Activated gamma-delta T cell (primary cell): ENCODE data around the gene TMPRSS4.
"Not testable (repeated sequence)": the region's sequence is repeated elsewhere in the genome, so short reads cannot be mapped to it uniquely, and the experiment has no call there.

Experiments used
- DNase-seq: peaks from one replicate; lab custom pipeline; 2025; lab: John Stamatoyannopoulos, UW

Gene TMPRSS4

DNA sequence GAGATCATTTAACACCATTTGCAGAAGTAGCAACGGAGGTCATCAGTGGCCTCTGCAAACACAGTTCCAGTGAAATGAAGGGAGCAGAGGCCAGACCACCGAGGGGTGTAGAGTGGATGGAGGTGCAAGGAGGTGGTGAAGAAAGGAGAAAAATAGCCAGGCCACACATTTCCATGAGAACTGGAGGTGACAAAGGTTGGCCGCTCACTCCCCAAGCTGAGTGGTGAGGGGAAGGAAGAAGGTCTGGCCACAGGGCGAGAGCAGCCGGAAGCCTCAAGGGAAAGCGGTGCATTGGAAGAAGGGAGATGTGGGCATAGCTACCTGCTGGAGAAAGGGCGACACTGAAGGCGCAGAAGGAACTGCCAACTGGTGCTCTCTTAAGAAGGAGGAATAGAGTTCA lies 20.1 kb upstream of the TMPRSS4 start:
- no peak for DNase-seq

DNA sequence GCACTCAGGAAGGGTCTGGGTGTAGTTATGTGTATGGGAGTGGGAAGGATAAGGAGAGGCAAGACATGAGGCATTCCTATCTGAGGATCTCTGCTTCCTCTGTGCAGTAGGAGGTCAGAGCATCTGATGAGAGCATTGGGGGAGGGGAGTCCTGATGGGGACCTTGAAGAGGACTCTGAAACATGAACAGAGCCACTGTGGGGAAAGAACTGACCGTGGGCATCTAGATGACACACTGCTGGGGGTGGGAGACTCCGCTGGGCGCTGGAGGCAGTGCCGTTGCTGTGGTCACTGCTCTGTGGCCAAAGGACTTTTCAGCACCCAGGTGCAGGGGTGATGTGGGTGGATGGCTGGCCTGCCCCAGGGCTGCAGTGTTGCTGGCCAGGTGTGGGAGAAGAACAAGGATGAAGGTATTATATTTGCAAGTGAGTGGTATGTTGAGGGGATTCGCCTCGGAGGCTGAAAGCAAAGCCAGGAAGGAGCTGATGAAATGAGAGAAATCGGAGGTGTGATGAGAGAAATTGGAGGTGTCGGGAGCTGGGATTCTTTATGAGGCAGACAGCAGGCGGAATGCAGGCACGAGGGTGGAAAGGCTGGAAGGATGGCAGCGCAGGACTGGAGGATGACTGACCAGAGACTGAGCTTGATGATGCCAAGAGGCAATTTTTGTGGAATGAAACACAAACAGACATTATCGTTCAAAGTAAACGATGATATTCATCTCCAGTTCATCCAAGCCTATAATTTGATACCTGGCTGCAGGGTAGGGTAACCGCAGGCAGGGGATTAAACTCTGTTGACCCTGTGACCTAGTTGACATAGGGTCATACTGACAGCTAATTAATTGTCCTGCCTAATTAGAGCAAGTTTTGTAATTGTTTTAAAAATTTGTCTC lies 19.4 kb upstream of the TMPRSS4 start:
- no peak for DNase-seq

DNA sequence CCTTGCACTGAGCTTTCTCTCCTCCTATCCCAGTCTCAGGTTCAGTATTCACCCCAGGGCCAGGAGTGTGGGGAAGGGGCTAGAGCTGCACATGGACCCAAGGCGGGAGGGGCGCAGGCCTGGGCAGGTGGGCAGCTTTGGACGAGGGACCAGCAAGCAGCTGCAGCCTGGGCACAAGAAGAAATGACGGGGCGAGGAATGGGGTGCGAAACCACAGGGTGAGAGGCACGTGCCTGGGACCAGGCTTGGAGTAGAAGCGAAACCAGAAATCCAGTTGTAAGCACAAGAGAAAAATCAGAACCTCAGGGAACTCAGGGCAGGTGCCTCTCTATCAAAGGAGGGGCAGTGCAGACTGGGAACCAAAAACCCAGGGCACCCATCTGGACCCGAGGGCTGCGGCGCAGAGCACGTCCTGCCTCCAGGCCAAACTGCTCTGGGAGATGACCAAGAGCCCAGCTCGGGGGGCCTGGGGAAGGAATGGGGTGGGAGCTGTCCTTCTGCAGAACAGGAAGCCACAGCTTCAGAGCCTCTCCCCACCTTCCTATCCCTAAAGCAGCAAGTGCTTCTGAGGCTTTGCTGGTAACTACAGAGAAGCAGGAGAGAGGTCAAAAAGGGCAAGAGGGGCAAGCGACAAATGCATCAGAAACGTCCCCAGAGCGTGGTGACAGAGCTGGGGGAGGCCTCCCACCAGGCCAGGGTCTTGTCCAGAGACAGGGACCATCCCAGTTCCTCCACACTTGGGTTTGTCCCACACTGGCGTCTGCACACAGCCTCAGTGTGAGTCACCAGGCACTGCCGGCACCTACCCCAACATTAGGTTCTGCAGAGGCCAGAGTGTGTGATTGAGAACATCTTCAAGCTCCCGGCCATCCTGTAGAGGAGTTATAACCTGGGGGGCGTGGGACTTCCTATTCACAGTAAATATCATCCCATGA lies 18.3 kb upstream of the TMPRSS4 start:
- no peak for DNase-seq

DNA sequence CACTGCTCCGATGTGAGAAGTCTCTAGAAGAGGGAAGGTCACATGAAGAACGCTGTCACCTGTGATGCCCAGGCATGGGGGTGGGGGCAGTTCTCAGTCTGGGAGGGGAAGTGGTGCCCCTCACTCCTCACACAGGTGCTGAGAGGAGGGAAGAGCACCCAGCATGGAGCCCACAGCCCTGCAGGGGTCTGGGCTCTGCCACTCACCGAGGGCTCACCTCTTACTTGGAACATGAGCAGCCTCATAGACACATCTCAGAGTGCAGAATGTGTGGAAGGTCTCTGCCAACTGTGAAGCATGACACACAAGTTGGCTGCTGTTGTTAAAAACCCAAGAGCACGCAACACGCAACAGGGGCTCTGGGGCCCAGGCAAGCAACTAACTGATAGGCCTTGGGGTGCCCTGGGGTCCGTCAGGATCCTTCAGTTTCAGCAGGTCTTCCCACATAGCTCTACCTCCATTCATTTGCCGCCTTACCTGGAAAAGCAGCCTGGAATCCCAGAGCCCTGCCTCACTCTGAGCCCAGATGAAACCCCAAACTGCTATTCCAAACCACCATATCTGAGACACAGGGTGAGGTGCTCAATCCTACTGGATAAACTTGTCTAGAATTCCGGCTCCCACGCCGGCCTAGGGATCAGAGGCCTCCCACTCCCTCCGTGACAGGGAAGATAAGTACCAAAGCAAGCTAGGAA lies 17.5 kb upstream of the TMPRSS4 start:
- DNase-seq: no peak

DNA sequence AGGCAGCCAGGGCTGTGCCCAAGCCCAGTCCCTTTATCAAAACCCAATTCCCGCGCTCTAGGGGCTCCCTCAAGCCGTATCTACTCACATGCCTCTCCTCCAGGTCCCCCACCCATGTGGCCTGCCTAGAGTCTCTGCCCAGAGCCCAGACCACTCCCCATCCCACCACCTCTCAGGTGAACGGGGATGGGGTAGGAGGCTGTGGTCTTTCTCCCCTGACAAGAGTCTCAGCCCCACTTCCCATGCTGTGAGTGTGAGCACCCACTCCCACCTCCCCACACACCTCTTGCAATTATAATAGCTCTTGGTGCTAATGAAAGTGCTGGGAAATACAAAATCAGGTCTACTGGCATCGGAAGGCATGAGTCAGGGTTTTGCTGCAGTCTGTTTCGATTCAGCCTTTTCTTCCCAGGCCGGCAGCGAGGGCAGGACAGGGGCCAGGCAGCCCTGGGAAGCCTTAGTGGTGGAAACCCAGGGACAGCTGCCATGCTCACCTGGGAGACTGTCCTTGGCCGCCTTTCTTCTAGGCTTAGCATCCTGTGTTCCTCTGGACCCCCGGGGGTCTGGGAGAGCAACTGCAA lies 16.7 kb upstream of the TMPRSS4 start:
- DNase-seq: no peak

DNA sequence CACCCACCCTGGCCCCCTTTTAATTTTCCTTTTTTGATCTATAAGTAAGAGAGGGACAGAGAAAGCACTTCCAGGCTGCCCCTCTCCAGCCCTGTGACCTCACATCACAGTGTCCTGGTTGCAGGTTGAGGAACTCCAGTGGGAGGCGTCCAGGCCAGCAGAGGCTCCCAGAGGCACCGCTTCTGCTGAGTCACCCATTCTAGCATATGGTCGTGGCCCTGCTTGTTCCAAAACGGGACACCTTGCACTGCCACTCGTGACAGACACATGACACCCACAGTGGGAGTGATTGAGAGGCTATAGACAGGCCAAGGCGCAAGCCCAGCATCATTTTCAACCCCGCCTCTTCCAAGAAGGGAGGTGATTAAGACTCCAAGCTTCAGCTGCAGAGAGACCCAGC lies 16.0 kb upstream of the TMPRSS4 start:
- no peak for DNase-seq

DNA sequence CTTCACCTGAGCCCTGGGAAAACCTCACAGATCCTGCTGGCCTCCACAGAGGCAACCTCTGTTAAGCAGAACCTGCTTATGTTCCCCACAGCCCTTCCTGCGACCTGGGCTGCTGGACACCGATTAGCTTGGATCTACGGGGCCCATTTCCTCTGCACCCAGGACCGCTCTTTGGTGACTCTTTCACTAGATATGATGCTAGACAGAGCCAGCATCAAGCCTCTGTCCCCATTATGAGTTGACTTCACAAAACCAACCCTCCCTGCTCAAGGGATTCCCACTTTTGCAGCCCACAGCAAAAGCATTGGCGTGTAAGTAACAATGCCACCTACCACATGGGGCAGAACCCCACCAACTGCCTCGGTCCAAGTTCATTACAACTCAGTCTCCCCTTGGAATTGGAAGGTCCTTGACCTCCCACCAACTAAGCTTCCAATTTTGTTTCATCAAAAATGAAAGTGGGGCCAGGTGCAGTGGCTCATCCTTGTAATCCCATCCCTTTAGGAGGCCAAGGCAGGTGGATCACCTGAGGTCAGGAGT lies 15.2 kb upstream of the TMPRSS4 start:
- DNase-seq: no peak

DNA sequence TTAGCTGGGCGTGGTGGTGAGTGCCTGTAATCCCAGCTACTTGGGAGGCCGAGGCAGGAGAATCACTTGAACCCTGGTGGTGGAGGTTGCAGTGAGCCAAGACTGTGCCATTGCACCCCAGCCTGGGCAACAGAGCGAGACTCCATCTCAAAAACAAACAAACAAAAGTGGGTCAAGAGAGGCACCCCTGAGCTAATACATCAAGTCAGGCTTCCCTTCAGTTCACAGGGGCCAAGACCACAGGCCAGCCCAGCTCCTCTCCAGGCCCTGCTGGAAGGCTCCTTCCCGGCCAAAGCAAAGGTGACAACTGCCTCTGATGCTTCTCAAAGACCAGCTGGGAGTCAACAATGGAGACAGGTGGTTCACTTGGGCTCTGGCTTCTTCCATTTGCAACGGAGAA lies 14.7 kb upstream of the TMPRSS4 start:
- DNase-seq: not testable (repeated sequence)

DNA sequence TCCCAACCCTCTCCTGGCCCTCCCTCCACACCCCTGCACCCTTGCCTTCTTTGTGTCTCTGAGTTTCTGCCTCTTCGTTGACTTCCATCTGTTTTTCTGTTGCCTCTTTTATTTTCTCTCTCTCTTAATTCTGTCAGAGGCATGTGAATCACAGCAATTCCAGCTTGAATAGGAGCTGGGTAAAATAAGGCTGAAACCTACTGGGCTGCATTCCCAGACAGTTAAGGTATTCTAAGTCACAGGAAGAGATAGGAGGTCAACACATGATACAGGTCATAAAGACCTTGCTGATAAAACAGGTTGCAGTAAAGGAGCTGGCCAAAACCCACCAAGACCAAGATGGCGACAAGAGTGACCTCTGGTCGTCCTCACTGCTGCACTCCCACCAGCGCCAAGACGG lies 14.2 kb upstream of the TMPRSS4 start:
- DNase-seq: not testable (repeated sequence)

DNA sequence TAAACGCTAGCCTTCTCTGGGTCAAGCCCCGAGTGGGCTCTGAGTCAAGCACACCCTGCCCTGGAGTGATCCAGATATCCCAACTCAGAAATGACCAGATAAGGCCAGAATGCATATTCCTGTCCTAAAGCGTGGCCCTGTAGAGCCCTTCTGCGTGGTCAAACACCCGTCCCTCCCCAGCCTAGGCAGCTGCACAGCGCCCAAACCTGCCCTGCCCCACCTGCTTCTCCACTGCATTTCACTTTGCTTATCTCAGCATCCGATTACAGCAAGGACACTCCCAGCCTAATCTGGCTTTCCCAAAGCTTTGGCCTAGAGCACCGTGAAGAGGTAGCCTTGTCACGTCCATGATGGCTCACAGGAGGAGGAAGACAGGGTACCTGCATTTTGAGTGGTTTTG lies 11.9 kb upstream of the TMPRSS4 start:
- no peak for DNase-seq

DNA sequence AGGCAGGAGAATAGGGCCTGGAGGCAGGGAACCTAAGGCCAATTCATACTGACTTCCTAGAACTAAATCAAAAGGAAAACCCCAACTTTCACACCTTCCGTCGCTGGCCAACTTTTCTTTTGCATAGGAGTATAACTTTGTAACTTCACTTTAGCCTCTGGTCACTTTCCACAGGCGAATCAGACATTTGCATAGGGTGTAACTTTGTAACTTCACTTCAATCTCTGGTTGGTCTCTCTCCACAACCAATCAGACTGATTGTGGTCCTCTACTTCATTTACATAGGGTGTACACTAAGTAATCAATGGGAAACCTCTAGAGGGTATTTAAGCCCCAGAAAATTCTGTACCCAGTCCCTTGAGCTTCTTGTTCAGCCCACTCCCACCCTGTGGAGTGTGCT lies 11.5 kb upstream of the TMPRSS4 start:
- DNase-seq: no peak

DNA sequence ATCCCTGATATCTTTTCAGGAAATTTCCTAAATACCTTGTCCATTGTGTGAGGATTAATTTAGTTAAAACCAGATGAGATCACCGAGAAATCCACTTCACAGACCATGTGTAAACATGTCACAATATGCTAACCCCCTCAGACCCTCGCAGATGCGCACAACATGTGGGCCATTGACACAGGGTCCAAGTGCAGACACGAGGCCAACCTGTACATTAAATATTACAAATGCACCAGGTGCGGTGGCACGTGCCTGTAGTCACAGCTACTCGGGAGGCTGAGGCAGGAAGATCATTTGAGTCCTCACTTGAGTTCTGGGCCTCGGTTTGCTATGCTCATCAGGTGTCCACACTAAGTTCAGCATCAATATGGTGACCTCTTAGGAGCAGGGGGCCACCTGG lies 9.9 kb upstream of the TMPRSS4 start:
- no peak for DNase-seq

DNA sequence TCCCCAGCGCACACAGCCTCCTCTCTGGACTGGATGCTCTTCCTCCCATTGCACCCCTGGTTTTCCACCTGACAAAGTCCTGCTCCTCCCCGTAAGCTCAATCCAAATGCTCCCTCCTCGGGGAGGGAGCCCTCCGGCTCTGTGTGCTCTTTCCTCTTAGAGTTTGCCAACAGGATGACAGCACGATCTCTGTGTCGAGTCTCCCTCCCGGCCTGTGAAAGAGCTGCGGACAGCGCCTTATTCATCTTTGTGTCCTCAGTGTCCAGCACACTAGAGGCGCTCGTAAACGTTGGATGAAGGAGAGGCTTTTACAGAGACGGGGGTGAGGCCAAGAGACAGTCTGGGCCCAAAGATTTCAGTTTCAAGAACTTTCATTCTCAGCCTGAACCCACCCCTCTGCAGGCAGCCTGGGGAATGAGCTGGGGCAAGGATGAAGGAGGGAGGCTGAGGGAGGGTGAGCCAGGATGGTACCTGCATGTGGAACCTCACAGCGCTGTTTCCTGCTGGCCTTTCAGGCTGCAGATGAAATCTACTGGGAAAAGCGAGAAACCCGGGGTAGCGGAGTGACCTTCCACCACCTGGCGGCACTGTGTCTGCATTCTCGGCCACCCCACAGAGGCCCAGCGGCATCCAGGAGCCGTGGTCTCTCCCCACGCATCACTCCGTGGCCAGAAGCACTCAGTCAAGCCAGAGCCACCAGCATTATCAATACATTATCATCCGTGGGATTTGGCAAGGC lies 8.5 kb upstream of the TMPRSS4 start:
- no peak for DNase-seq

DNA sequence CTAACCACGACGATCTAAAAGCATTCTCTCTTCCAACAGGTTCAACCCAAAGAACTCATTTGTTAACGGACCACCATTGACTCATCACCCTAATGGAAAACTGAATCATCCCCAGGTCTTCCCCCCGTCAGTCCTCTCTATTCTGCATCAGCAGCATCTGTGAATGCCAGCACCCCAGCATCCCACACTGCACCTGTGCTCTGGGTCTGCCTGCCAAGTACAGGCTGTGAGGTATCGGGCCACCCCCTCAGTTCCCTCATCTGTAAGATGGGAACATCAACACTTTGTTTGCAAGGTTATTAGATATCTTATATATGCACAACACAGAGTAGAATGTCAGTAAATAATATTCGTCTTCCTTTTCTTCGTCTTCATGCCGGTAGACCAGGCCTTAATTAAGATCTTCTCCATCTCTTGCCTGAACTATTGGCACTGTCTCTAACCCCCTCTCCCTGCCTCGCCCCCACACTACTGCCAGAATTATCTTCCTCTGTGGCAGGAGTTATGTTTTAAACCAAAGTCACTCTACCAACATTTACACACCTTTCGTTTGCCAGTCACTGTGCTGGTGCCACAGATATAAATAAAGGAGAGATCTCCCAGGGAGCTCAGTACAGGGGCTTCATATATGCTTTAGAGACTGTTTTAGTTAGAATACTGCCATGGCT lies 7.8 kb upstream of the TMPRSS4 start:
- no peak for DNase-seq

DNA sequence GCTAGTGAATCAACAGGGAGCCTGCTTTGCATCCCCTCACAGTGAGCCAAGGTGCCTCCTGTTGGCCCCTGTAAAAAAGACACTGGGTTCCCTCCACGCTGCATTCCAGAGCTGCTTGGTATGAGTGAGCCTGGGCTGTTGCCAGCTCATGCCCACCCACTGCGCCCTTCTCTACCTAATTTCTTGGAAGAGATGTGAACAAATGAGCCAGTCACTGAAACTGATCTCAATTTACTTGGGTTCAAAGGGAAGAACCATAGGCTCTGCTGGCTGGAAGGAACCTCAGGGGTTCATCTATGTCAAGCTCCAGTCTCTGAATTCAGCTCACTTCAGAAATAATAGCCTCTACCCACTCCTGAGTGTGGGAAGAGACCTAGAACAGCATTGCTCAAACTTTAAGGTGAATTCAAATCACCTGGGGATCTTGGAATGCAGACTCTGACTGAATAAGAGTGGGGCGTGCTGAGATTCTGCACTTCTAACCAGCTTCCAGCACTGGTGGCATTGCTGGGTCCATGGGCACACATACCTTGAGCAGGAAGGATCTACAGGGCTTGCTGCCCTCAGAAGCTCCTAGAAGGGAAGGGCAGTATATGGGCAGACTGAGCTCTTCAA lies 5.4 kb upstream of the TMPRSS4 start:
- DNase-seq: no peak

DNA sequence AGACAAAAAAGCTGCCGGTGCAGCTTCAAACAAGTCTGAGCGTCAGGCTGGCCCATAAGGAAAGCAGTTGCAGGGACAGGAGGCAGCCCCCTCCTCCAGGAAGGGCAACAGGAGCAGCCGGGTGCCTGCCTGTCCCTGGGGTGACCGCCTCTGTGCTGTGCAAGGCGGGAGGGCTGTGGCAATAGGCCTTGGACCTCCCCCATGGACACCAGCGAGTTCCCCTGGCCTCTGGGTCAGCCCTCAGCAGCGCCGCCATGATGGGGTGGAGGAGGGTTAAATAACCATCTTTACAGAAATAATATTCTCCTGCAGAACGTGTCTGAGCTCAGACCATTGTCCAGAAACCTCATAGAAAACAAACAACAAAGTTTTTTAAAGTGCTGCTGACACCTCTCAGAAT lies 3.3 kb upstream of the TMPRSS4 start:
- DNase-seq: no peak

DNA sequence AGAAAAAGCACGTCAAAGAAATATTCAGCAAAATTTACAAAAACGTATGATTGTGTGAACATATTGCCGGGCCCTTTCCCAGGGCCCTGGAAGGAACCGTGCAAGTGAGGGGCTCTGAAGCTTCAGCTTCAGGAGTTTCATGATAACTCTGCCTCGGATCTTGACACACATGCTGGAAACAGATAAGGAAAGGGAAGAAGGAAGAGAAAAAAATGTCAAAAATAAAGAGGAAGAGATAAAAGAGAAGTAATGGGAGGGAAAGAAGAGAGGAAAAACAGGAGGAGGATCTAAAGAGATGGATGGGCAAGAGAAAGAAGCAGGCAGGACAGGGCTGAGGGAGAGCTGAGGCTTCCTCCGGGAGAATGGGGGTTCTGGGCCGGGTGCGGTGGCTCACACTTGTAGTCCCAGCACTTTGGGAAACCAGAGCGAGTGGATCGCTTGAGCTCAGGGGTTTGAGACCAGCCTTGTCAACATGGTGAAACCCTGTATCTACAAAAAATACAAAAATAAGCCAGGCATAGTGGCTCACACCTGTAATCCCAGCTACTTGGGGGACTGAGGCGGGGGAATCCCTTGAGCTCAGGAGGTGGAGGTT lies 2.7 kb upstream of the TMPRSS4 start:
- no peak for DNase-seq

DNA sequence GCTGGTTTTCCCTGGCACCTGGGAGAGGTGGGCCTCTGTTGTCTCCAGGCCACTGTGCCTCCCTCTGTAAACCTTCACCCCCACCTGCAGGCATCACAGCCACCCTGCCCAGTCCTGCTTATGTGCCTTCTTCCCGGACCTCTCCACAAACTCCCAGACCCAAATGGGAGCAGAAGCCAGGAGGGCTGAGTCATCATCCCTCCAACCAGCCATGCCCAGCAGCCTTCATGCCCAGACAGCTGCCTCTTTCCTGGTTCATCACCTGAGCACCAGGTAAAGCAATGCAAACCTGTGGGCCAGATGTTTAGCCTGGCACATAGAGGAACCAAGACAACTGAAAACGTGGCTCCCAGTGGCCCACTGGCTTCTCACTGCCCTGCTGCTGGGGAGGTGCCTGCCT lies 2.1 kb upstream of the TMPRSS4 start:
- DNase-seq: no peak

DNA sequence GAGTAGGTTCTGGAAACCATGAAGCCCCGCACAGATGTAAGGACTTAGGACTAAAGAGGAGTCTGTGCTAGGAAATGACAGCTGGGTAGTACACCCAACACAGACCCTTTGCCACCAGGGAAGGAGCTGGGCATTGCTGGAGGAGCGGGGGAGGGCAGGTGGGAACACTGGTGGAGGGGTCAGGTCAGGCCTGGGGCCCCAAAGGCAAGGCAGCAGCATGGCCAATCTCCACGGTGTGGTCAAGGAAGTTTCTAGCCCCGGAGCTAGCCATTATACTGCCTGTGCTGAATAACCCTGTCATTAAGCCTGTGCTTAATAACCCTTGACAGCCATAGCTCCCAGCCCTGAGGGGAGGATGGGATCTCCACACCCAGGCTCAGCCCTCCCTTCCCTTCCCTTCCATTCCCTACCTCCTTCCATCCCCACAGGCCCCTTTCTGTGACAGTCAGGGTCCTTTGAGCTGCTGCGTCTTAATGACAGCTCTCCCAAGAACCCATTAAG lies 2.1 kb downstream of the TMPRSS4 start:
- DNase-seq: no peak
